DND-41 (cell line): ENCODE data around the gene MIEN1.

Experiments used
- ATAC-seq: fragments of 200-7000 bp; cut with Tn5 transposase; 3 replicates; pipeline ENCODE4 v1.9.1; 2021; ENCODE audit warnings: low read depth; ENCODE audit not compliant: insufficient read depth
- DNase-seq: peaks from one replicate; pipeline ENCODE4 v3.0.0-alpha.2; 2020
- H2AFZ ChIP-seq: 2 replicates; pipeline ENCODE4 v1.6.0; 2012; ENCODE audit warnings: low read depth, low read length
- H3K27ac ChIP-seq: 2 replicates; pipeline ENCODE4 v1.5.1; 2012; ENCODE audit warnings: low read length, inconsistent platforms
- H3K27me3 ChIP-seq: fragments of 200-600 bp; sonication (generic); 2 replicates; pipeline ENCODE4 v1.6.0; 2012; ENCODE audit warnings: low read length, mild to moderate bottlenecking, inconsistent platforms; ENCODE audit not compliant: insufficient read depth, poor library complexity
- H3K36me3 ChIP-seq: 2 replicates; pipeline ENCODE4 v1.5.1; 2012; ENCODE audit warnings: low read length, inconsistent platforms; ENCODE audit not compliant: insufficient read depth
- H3K4me1 ChIP-seq: 2 replicates; pipeline ENCODE4 v1.5.1; 2012; ENCODE audit warnings: mild to moderate bottlenecking, low read length; ENCODE audit not compliant: insufficient read depth
- H3K4me2 ChIP-seq: 2 replicates; pipeline ENCODE4 v1.6.0; 2012; ENCODE audit warnings: mild to moderate bottlenecking, moderate library complexity, low read length, inconsistent platforms; ENCODE audit not compliant: insufficient read depth
- H3K4me3 ChIP-seq, 2 experiments: fragments of 200-600 bp in 1 of 2; shearing (Covaris generic) in 1 of 2; 2 replicates each; pipeline ENCODE4 v1.5.1; 2012 to 2016; ENCODE audit warnings: inconsistent platforms in 2 of 2, low read length in 2 of 2, mild to moderate bottlenecking in 2 of 2, low read depth in 1 of 2, moderate library complexity in 1 of 2
- H3K79me2 ChIP-seq: 2 replicates; pipeline ENCODE4 v1.6.0; 2012; ENCODE audit warnings: low read length, inconsistent platforms; ENCODE audit not compliant: insufficient read depth
- H3K9ac ChIP-seq: 2 replicates; pipeline ENCODE4 v1.6.0; 2012; ENCODE audit warnings: low read depth, mild to moderate bottlenecking, inconsistent platforms, low read length, moderate library complexity
- H3K9me3 ChIP-seq: 2 replicates; pipeline ENCODE4 v1.5.1; 2012; ENCODE audit warnings: low read length, moderate library complexity, mild to moderate bottlenecking, inconsistent platforms; ENCODE audit not compliant: insufficient read depth, severe bottlenecking
- H4K20me1 ChIP-seq: 2 replicates; pipeline ENCODE4 v1.6.0; 2012; ENCODE audit warnings: low read length; ENCODE audit not compliant: insufficient read depth
- CTCF ChIP-seq: IDR thresholded peaks from 2 replicates; pipeline ENCODE4 v1.5.1; 2012; ENCODE audit warnings: borderline replicate concordance, low read length, moderate library complexity, mild to moderate bottlenecking; ENCODE audit not compliant: poor library complexity, severe bottlenecking; ENCODE audit errors: extremely low read depth
- EZH2 ChIP-seq: IDR thresholded peaks from 3 replicates; pipeline ENCODE4 v1.6.1; 2012; ENCODE audit warnings: borderline replicate concordance, low read depth, mild to moderate bottlenecking, moderate library complexity, low read length, inconsistent platforms; ENCODE audit not compliant: severe bottlenecking

The MIEN1 gene

GRCh38 chr17:39738568-39738901, 8.2 kb upstream of the MIEN1 start:
- H3K27me3 ChIP-seq: no peaks in the 10 kb centered on the region
- DNase-seq (no peak), ATAC-seq (no peak)
- TF ChIP-seq EZH2 (no peak), CTCF (no peak)
- H4K20me1 ChIP-seq: no peaks in the 10 kb centered on the region
- H3K4me3 ChIP-seq: no peak overlapping the region
- H3K9ac ChIP-seq: no peak overlapping the region
- no peaks in the 10 kb centered on the region for H3K9me3 ChIP-seq
- no peaks in the 10 kb centered on the region for H3K4me1 ChIP-seq
- H3K27ac ChIP-seq: no peak overlapping the region
- H3K79me2 ChIP-seq: no peaks in the 10 kb centered on the region
- no peak overlapping the region for H3K4me2 ChIP-seq
- no peak overlapping the region for H2AFZ ChIP-seq
- no peaks in the 10 kb centered on the region for H3K36me3 ChIP-seq

- Histone ChIP-seq H3K27ac (no peak within 1 kb of the TSS), H3K79me2 (no peaks in the 10 kb centered on the region), H3K9me3 (no peaks in the 10 kb centered on the region), H4K20me1 (no peaks in the 10 kb centered on the region), H3K4me1 (no peaks in the 10 kb centered on the region), H3K9ac (no peak within 1 kb of the TSS), H3K27me3 (no peaks in the 10 kb centered on the region), H3K4me3 (no peak within 1 kb of the TSS), H2AFZ (no peak within 1 kb of the TSS), H3K36me3 (no peaks in the 10 kb centered on the region), H3K4me2 (no peak within 1 kb of the TSS)
- no peak for ATAC-seq
- DNase-seq: no peak
- TF ChIP-seq EZH2: no peak
These were observed 7.6 kb upstream of the MIEN1 start, which contains the start of gene GRB7 for GRCh38 chr17:39737760-39738567. Gene GRB7, plus strand, starts transcription at chr17:39737938. Its CDS starts 4,364 bp downstream, at chr17:39742302.

- Histone ChIP-seq H3K9me3 (no peaks in the 10 kb centered on the region), H2AFZ (no peak overlapping the region), H3K27me3 (no peaks in the 10 kb centered on the region), H3K36me3 (no peaks in the 10 kb centered on the region), H3K4me2 (no peak overlapping the region), H3K4me1 (no peaks in the 10 kb centered on the region), H3K79me2 (no peaks in the 10 kb centered on the region), H3K4me3 (no peak overlapping the region), H3K27ac (no peak overlapping the region), H4K20me1 (no peaks in the 10 kb centered on the region), H3K9ac (no peak overlapping the region)
- TF ChIP-seq EZH2: no peak
- no peak for TF ChIP-seq CTCF
- ATAC-seq (no peak), DNase-seq (no peak)
These were observed 7.0 kb upstream of the MIEN1 start for GRCh38 chr17:39737206-39737759.
